ENCODE data around the gene ITPRIPL2. TPM values are rescaled to one million over a fixed set of nuclear protein-coding genes. Genes with fewer than 3 reads are reported as not detected.

The ITPRIPL2 gene
- total RNA-seq, 2 donors from 2014 or later = 56.6 to 66.4 TPM

- Histone ChIP-seq H3K4me3 (peak overlapping the region; percentile 27 to 28), H3K4me1 (replicated peaks) (no peaks in the 10 kb centered on the region), H3K36me3 (no peaks in the 10 kb centered on the region), H3K9me3 (no peaks in the 10 kb centered on the region), H3K27ac (peak overlapping the region; percentile 8 to 39), H3K27me3 (replicated peaks; ENCODE audit: insufficient read depth) (no peaks in the 10 kb centered on the region)
- WGBS = 9% methylated on average over 47 of the region's 52 CpGs
- DNase-seq (ENCODE audit: low spot score) = peak; percentile 81
- intact Hi-C loops (cut with DNase I) = loop anchor here (2.0 to 10.0 kb wide), 4 partner anchors 48 to 416 kb away; partner anchors contain the start of gene SYT17
- peak; percentile 80 for TF ChIP-seq POLR2AphosphoS5 (IDR thresholded peaks at IDR 0.05)
- no peak for TF ChIP-seq POLR2A (IDR thresholded peaks at IDR 0.05)
- TF ChIP-seq CTCF (IDR thresholded peaks at IDR 0.05) = peak; percentile 98 to 99 (median 99)
Observed at GRCh38 chr16:19086322-19087199, 27.2 kb upstream of the ITPRIPL2 start.

DNA sequence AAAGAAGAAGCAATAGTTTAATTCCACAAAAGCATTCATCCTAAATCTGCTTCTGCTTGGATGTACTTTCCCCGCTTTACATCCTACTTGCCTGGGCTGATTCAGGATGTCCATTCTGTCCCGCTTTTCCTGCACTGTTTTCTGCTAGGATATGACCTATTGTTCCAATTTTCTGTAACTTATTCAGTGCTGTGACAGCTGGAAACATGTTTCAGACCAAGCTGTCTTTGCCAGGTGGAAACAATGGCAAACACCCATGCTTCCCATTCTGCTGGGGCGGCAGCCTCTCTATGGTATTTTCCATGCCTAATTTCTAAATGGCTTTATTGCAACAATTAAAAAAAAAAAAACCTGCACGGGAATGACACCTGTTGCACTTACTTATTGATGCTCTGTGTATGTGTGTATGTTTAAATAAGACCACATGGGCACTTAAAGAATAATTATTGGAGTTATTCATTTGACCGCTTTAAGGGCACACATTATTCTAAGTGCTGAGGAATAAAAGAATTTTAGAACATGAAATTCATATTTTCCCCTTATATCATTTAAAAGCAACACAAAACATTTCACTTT lies 25.3 kb upstream of the ITPRIPL2 start:
- no peaks in the 10 kb centered on the region for H3K9me3 ChIP-seq
- no peak for TF ChIP-seq CTCF (IDR thresholded peaks at IDR 0.05)
- no peak for TF ChIP-seq POLR2AphosphoS5 (IDR thresholded peaks at IDR 0.05)
- TF ChIP-seq POLR2A (IDR thresholded peaks at IDR 0.05) = no peak
- intact Hi-C loops (cut with DNase I) = loop anchor here (5.0 to 10.0 kb wide), 2 partner anchors 46 to 414 kb away; no protein-coding TSS in a partner anchor
- 71% methylated on average over 5 of the region's 5 CpGs for WGBS
- no peaks in the 10 kb centered on the region for H3K27me3 ChIP-seq (replicated peaks; ENCODE audit: insufficient read depth)
- H3K4me1 ChIP-seq (replicated peaks) = no peaks in the 10 kb centered on the region
- no peak overlapping the region for H3K4me3 ChIP-seq
- no peaks in the 10 kb centered on the region for H3K36me3 ChIP-seq
- no peak overlapping the region for H3K27ac ChIP-seq
- DNase-seq (ENCODE audit: low spot score) = no peak

DNA sequence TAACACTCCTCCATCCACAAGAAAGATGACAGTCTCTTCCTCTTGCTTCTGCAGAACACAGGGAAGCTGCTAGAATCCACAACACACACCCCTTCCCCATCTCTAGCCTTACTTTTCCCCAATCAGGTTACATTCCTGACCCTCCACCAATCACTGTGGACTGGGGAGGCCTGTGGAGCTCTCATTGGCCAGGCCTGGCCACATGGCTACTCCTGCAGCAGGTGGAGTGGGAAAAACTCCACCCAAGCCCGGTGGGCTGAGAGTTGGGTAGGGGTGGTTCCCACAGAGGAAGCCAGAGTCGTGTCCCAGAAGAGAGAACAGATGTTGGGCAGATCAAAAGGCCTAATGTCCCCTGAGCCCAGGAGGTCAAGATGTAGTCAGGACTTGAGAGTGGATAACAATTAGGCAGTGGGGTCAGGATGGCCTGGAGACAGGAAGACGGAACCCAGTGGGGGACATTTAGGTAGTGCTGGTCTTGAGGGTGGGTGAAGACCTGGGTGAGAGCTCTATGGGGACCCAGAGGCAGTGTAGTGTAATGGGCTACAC lies 24.3 kb upstream of the ITPRIPL2 start:
- TF ChIP-seq CTCF (IDR thresholded peaks at IDR 0.05) (no peak), POLR2A (IDR thresholded peaks at IDR 0.05) (no peak)
- intact Hi-C loops (cut with DNase I) = loop anchor here (5.0 to 10.0 kb wide), 2 partner anchors 45 to 413 kb away; no protein-coding TSS in a partner anchor
- DNase-seq (ENCODE audit: low spot score) = no peak

GRCh38 chr16:19090916-19091315 lies 22.8 kb upstream of the ITPRIPL2 start:
- Histone ChIP-seq H3K36me3 (no peaks in the 10 kb centered on the region), H3K9me3 (no peaks in the 10 kb centered on the region), H3K4me3 (no peak overlapping the region), H3K4me1 (replicated peaks) (no peaks in the 10 kb centered on the region), H3K27me3 (replicated peaks; ENCODE audit: insufficient read depth) (no peaks in the 10 kb centered on the region), H3K27ac (no peak overlapping the region)
- 97% methylated on average over 6 of the region's 6 CpGs for WGBS
- intact Hi-C loops (cut with DNase I) = no loop called here
- TF ChIP-seq POLR2A (IDR thresholded peaks at IDR 0.05) (no peak), POLR2AphosphoS5 (IDR thresholded peaks at IDR 0.05) (no peak), CTCF (IDR thresholded peaks at IDR 0.05) (no peak)
- DNase-seq (ENCODE audit: low spot score) = no peak

More for the DNA sequence above, 24.3 kb upstream of the ITPRIPL2 start:
- Histone ChIP-seq H3K27ac (no peak overlapping the region), H3K36me3 (no peaks in the 10 kb centered on the region), H3K9me3 (no peaks in the 10 kb centered on the region), H3K4me1 (replicated peaks) (no peaks in the 10 kb centered on the region), H3K27me3 (replicated peaks; ENCODE audit: insufficient read depth) (no peaks in the 10 kb centered on the region), H3K4me3 (no peak overlapping the region)
- 91% methylated on average over 3 of the region's 3 CpGs for WGBS

Data from prostate gland (tissue), 2 donors.